Superior temporal gyrus (tissue), 1 donor: ENCODE results near the gene UXS1.
A peak's percentile ranks its signal among the peaks of the same experiment; 100 is the strongest.
"Not testable (repeated sequence)": the region's sequence is repeated elsewhere in the genome, so short reads cannot be mapped to it uniquely, and the experiment has no call there.

ENCODE experiments used
- DNase-seq: peaks from one replicate; pipeline ENCODE4 v3.0.0-alpha.2; 2016; ENCODE audit errors: extremely low spot score

The UXS1 gene

GRCh38 chr2:106160786-106161261 is 33.3 kb downstream of the UXS1 start:
- no peak for DNase-seq

- DNase-seq, result peak; percentile 47
Observed at GRCh38 chr2:106159866-106160785, 34.0 kb downstream of the UXS1 start.

GRCh38 chr2:106158871-106159270 is 35.2 kb downstream of the UXS1 start:
- DNase-seq, result no peak

GRCh38 chr2:106158131-106158530 is 36.0 kb downstream of the UXS1 start:
- no peak for DNase-seq

- no peak for DNase-seq
Observed at GRCh38 chr2:106157416-106157815, 36.7 kb downstream of the UXS1 start.

GRCh38 chr2:106156305-106157296 is 37.5 kb downstream of the UXS1 start:
- no peak for DNase-seq

GRCh38 chr2:106153781-106154180 is 40.3 kb downstream of the UXS1 start:
- no peak for DNase-seq

- DNase-seq, result no peak
Observed at GRCh38 chr2:106147665-106148064, 46.4 kb downstream of the UXS1 start.

- DNase-seq, result no peak
Observed at GRCh38 chr2:106147159-106147558, 46.9 kb downstream of the UXS1 start.

GRCh38 chr2:106144621-106145331 is 49.3 kb downstream of the UXS1 start:
- DNase-seq, result no peak

- no peak for DNase-seq
Observed at GRCh38 chr2:106143495-106144215, 50.4 kb downstream of the UXS1 start.

- DNase-seq, result no peak
Observed at GRCh38 chr2:106142683-106143082, 51.4 kb downstream of the UXS1 start.

- no peak for DNase-seq
Observed at GRCh38 chr2:106140913-106141312, 53.2 kb downstream of the UXS1 start.

- no peak for DNase-seq
Observed at GRCh38 chr2:106140113-106140512, 54.0 kb downstream of the UXS1 start.

- DNase-seq, result no peak
Observed at GRCh38 chr2:106139238-106139935, 54.7 kb downstream of the UXS1 start.

GRCh38 chr2:106138543-106139237 is 55.4 kb downstream of the UXS1 start:
- DNase-seq, result no peak

- DNase-seq, result no peak
Observed at GRCh38 chr2:106137731-106138521, 56.2 kb downstream of the UXS1 start.

GRCh38 chr2:106131192-106131591 is 62.9 kb downstream of the UXS1 start:
- not testable (repeated sequence) for DNase-seq
